WERI-Rb-1 (cell line): ENCODE measurements around the gene PRSS50.
A peak's percentile ranks its signal among the peaks of the same experiment; 100 is the strongest.

Experiments used
- DNase-seq: peaks from one replicate; pipeline ENCODE4 v3.0.0-alpha.2; 2020
- H3K27ac ChIP-seq: fragments of 250-450 bp; sonication (Bioruptor Pico); 2 replicates; pipeline ENCODE4 v1.5.1; 2020; ENCODE audit warnings: mild to moderate bottlenecking, moderate library complexity
- H3K27me3 ChIP-seq: fragments of 250-450 bp; sonication (Bioruptor Pico); 2 replicates; pipeline ENCODE4 v1.5.1; 2021; ENCODE audit warnings: mild to moderate bottlenecking, low read depth, moderate library complexity; ENCODE audit not compliant: insufficient read depth, severe bottlenecking
- H3K36me3 ChIP-seq: fragments of 250-450 bp; sonication (Bioruptor Pico); 2 replicates; pipeline ENCODE4 v1.5.1; 2020; ENCODE audit warnings: mild to moderate bottlenecking, moderate library complexity
- H3K4me3 ChIP-seq: 2 replicates; pipeline ENCODE4 v1.5.1; 2011; ENCODE audit warnings: low read depth, mild to moderate bottlenecking, control low read depth, low read length
- H3K9me3 ChIP-seq: fragments of 250-450 bp; sonication (Bioruptor Pico); 2 replicates; pipeline ENCODE4 v1.5.1; 2021; ENCODE audit warnings: mild to moderate bottlenecking, moderate library complexity; ENCODE audit not compliant: severe bottlenecking
- CTCF ChIP-seq: IDR thresholded peaks from 2 replicates; pipeline ENCODE4 v1.5.1; 2011; ENCODE audit warnings: low read depth, mild to moderate bottlenecking, control low read depth, inconsistent platforms, low read length

PRSS50 gene

GRCh38 chr3:46703013-46703520, 14.6 kb downstream of the PRSS50 start:
- no peak overlapping the region for H3K27ac ChIP-seq
- H3K27me3 ChIP-seq = no peaks in the 10 kb centered on the region
- H3K9me3 ChIP-seq = no peaks in the 10 kb centered on the region
- H3K4me3 ChIP-seq = no peak overlapping the region
- no peaks in the 10 kb centered on the region for H3K36me3 ChIP-seq
- no peak for TF ChIP-seq CTCF
- DNase-seq = no peak

GRCh38 chr3:46702246-46703012, 15.2 kb downstream of the PRSS50 start:
- no peaks in the 10 kb centered on the region for H3K27me3 ChIP-seq
- no peak for TF ChIP-seq CTCF
- H3K36me3 ChIP-seq = no peaks in the 10 kb centered on the region
- no peak overlapping the region for H3K4me3 ChIP-seq
- no peak for DNase-seq
- no peaks in the 10 kb centered on the region for H3K9me3 ChIP-seq
- H3K27ac ChIP-seq = no peak overlapping the region

- H3K36me3 ChIP-seq = no peaks in the 10 kb centered on the region
- peak within 1 kb of the TSS; percentile 39 for H3K4me3 ChIP-seq
- H3K9me3 ChIP-seq = no peaks in the 10 kb centered on the region
- DNase-seq = no peak
- H3K27me3 ChIP-seq = no peaks in the 10 kb centered on the region
- TF ChIP-seq CTCF = no peak
- H3K27ac ChIP-seq = no peak within 1 kb of the TSS
Measured at GRCh38 chr3:46701181-46701939, 16.3 kb downstream of the PRSS50 start, which contains the start of gene TMIE. Gene TMIE, plus strand, starts transcription at chr3:46701392. Its CDS starts 96 bp downstream, at chr3:46701488.

GRCh38 chr3:46700772-46701171, 16.9 kb downstream of the PRSS50 start:
- no peaks in the 10 kb centered on the region for H3K36me3 ChIP-seq
- peak overlapping the region; percentile 39 for H3K4me3 ChIP-seq
- TF ChIP-seq CTCF = no peak
- H3K9me3 ChIP-seq = no peaks in the 10 kb centered on the region
- H3K27ac ChIP-seq = no peak overlapping the region
- DNase-seq = no peak
- H3K27me3 ChIP-seq = no peaks in the 10 kb centered on the region

DNA sequence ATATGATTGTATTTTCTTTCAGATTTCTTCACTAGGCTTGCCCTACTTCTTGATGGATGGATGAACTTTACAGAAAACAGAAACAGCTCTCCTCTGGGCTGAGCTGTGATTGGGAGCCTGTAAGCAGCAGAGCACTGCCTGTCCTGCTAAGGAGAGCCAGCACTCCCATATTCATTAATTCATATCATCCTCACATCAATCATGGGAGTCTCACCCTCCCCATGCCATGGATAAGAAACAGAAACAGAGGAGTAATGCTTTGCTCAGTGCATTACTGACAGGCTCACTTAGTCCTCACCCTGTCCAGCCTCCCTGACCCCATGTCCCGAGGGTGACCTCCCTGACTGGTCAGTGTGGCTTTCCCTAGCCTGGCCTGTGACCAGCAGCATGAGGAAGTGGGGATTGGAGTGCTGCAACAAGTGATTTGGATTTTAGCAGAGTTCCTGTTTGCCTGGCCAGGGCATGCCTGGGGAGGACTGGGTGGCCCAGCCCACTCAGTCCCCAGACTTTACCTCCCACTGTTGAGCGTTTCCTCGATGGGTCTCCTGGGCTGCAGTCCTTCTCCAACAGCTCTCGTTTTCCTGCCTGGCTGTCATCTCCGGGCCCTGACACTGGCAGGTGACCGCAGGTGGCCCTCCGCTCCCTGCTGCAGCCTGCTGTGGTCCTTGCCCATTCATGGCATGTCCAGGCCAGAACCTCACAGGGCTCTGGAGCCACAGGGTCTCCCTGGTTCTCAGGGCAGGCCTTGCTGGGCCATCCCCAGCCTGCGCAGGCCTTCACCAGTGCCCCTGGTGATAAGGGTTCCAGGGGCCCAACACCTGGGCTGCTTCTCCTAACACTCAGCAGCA, 17.8 kb downstream of the PRSS50 start:
- H3K36me3 ChIP-seq = no peaks in the 10 kb centered on the region
- H3K27ac ChIP-seq = no peak overlapping the region
- no peak overlapping the region for H3K4me3 ChIP-seq
- no peaks in the 10 kb centered on the region for H3K27me3 ChIP-seq
- TF ChIP-seq CTCF = no peak
- DNase-seq = no peak
- H3K9me3 ChIP-seq = no peaks in the 10 kb centered on the region
